NCI-H345 treated with DMSO at 0.1 percent for 48 hours (cell line): ENCODE results near the gene FBXO34.
"Not testable (repeated sequence)": the region's sequence is repeated elsewhere in the genome, so short reads cannot be mapped to it uniquely, and the experiment has no call there.

ENCODE experiments used
- DNase-seq: peaks from one replicate; lab custom pipeline; 2025; ENCODE audit not compliant: unreplicated experiment; lab: John Stamatoyannopoulos, UW

The FBXO34 gene

GRCh38 chr14:55309154-55309553 is 37.9 kb downstream of the FBXO34 start:
- DNase-seq, result no peak

- DNase-seq, result no peak
Measured at GRCh38 chr14:55309761-55310365, 38.6 kb downstream of the FBXO34 start.

GRCh38 chr14:55312379-55313030 is 41.3 kb downstream of the FBXO34 start:
- DNase-seq, result not testable (repeated sequence)

GRCh38 chr14:55313480-55313879 is 42.3 kb downstream of the FBXO34 start:
- no peak for DNase-seq

GRCh38 chr14:55314449-55314848 is 43.2 kb downstream of the FBXO34 start:
- DNase-seq, result no peak

- no peak for DNase-seq
Measured at GRCh38 chr14:55316564-55316963, 45.3 kb downstream of the FBXO34 start.

GRCh38 chr14:55317542-55318306 is 46.5 kb downstream of the FBXO34 start:
- DNase-seq, result no peak

- DNase-seq, result no peak
Measured at GRCh38 chr14:55318694-55319093, 47.5 kb downstream of the FBXO34 start.

- DNase-seq, result no peak
Measured at GRCh38 chr14:55323910-55324309, 52.7 kb downstream of the FBXO34 start.

- DNase-seq, result no peak
Measured at GRCh38 chr14:55324812-55325211, 53.6 kb downstream of the FBXO34 start.

- DNase-seq, result no peak
Measured at GRCh38 chr14:55327179-55327578, 56.0 kb downstream of the FBXO34 start.

GRCh38 chr14:55328317-55328716 is 57.1 kb downstream of the FBXO34 start:
- no peak for DNase-seq

- DNase-seq, result no peak
Measured at GRCh38 chr14:55329999-55330710, 58.9 kb downstream of the FBXO34 start.

- DNase-seq, result no peak
Measured at GRCh38 chr14:55332654-55333570, 61.7 kb downstream of the FBXO34 start.

- DNase-seq, result no peak
Measured at GRCh38 chr14:55333711-55334485, 62.7 kb downstream of the FBXO34 start.

GRCh38 chr14:55336162-55336561 is 64.9 kb downstream of the FBXO34 start:
- no peak for DNase-seq

- no peak for DNase-seq
Measured at GRCh38 chr14:55336691-55337090, 65.5 kb downstream of the FBXO34 start.

- DNase-seq, result no peak
Measured at GRCh38 chr14:55339770-55340169, 68.5 kb downstream of the FBXO34 start.

- DNase-seq, result no peak
Measured at GRCh38 chr14:55340482-55340881, 69.3 kb downstream of the FBXO34 start.

- DNase-seq, result no peak
Measured at GRCh38 chr14:55341781-55342180, 70.6 kb downstream of the FBXO34 start.
